GM19438 (cell line): ENCODE results near the gene MADCAM1.
"Not testable (repeated sequence)": the region's sequence is repeated elsewhere in the genome, so short reads cannot be mapped to it uniquely, and the experiment has no call there.

Experiments used
- ATAC-seq: cut with Tn5 transposase; IDR thresholded peaks from one replicate; pipeline ENCODE4 v1.9.1; 2021; ENCODE audit warnings: low read depth; ENCODE audit not compliant: unreplicated experiment

Gene MADCAM1

GRCh38 chr19:496112-496665 is at the start of gene MADCAM1:
MADCAM1 (plus strand) TSS chr19:496486; CDS start chr19:496500, 14 bp downstream.
- no peak for ATAC-seq

- ATAC-seq, result no peak
Measured at GRCh38 chr19:447064-447426, 49.2 kb upstream of the MADCAM1 start.

- ATAC-seq, result no peak
Measured at GRCh38 chr19:447816-448560, 48.3 kb upstream of the MADCAM1 start.

- no peak for ATAC-seq
Measured at GRCh38 chr19:449916-450315, 46.4 kb upstream of the MADCAM1 start.

- ATAC-seq, result not testable (repeated sequence)
Measured at GRCh38 chr19:450912-451481, 45.3 kb upstream of the MADCAM1 start.

GRCh38 chr19:452829-453228 is 43.5 kb upstream of the MADCAM1 start:
- no peak for ATAC-seq

GRCh38 chr19:453606-454005 is 42.7 kb upstream of the MADCAM1 start:
- no peak for ATAC-seq

GRCh38 chr19:455031-455705 is 41.1 kb upstream of the MADCAM1 start:
- ATAC-seq, result no peak

- ATAC-seq, result no peak
Measured at GRCh38 chr19:455851-456546, 40.3 kb upstream of the MADCAM1 start.

- ATAC-seq, result no peak
Measured at GRCh38 chr19:456547-457110, 39.7 kb upstream of the MADCAM1 start.

- no peak for ATAC-seq
Measured at GRCh38 chr19:457636-458035, 38.6 kb upstream of the MADCAM1 start.

- ATAC-seq, result no peak
Measured at GRCh38 chr19:458091-459042, 37.9 kb upstream of the MADCAM1 start.

GRCh38 chr19:459724-460511 is 36.4 kb upstream of the MADCAM1 start:
- ATAC-seq, result no peak

GRCh38 chr19:460877-461720 is 35.2 kb upstream of the MADCAM1 start, which contains the start of gene SHC2:
SHC2 (minus strand) TSS chr19:461033; CDS start chr19:460996, 37 bp downstream.
- no peak for ATAC-seq

- ATAC-seq, result no peak
Measured at GRCh38 chr19:461721-462551, 34.4 kb upstream of the MADCAM1 start.

- ATAC-seq, result no peak
Measured at GRCh38 chr19:463483-464207, 32.6 kb upstream of the MADCAM1 start.
